GM23338 (cell line): ENCODE data around the gene PTGDR2. TPM values are rescaled to one million over a fixed set of nuclear protein-coding genes. Genes with fewer than 3 reads are reported as not detected.

Source experiments
- CREB1 ChIP-seq: fragments of 250-450 bp; sonication (Bioruptor Pico); IDR thresholded peaks from 2 replicates; pipeline ENCODE4 v1.5.0; 2020; ENCODE audit warnings: low read depth, mild to moderate bottlenecking, moderate library complexity
- EZH2 ChIP-seq: fragments of 200-600 bp; sonication (generic); IDR thresholded peaks from one replicate; pipeline ENCODE4 v1.8.0; 2017; ENCODE audit warnings: antibody characterized with exemption, mild to moderate bottlenecking, low read depth; ENCODE audit not compliant: unreplicated experiment
- EZH2phosphoT487 ChIP-seq: fragments of 200-600 bp; sonication (generic); IDR thresholded peaks from one replicate; pipeline ENCODE4 v1.8.1; 2018; ENCODE audit warnings: antibody characterized with exemption; ENCODE audit not compliant: unreplicated experiment
- REST ChIP-seq: IDR thresholded peaks from one replicate; pipeline ENCODE4 v1.6.1; 2018; ENCODE audit warnings: antibody characterized with exemption; ENCODE audit not compliant: unreplicated experiment
- ZNF331 ChIP-seq: fragments of 250-450 bp; sonication (Bioruptor Pico); IDR thresholded peaks from 2 replicates; pipeline ENCODE4 v1.5.0; 2020; ENCODE audit warnings: low read depth, mild to moderate bottlenecking, moderate library complexity
- ZNF462 ChIP-seq: fragments of 250-450 bp; sonication (Bioruptor Pico); IDR thresholded peaks from 2 replicates; pipeline ENCODE4 v1.5.0; 2020; ENCODE audit warnings: mild to moderate bottlenecking, moderate library complexity
- polyA plus RNA-seq: library from polyadenylated mRNA; unstranded; fragments of >200 nt; fragmentation: Nextera tagmentation; extraction: Ambion mirVana; gene quantifications from 2 replicates; pipeline ENCODE4 v1.2.1, GENCODE V29; 2016
- total RNA-seq: library from RNA; depleted of rRNA; stranded (reverse); fragments of >200 nt; shearing (Covaris generic); gene quantifications from 2 replicates; pipeline ENCODE4 v1.2.3, GENCODE V29; 2014

Gene PTGDR2
- total and polyA plus RNA-seq, 2 experiments from 2014 or later, result 0.24 to 0.73 TPM

- TF ChIP-seq ZNF462 (CRISPR knock-in tag), result no peak
- TF ChIP-seq ZNF331, result no peak
- no peak for TF ChIP-seq REST
- no peak for TF ChIP-seq EZH2
- TF ChIP-seq CREB1 (CRISPR knock-in tag), result no peak
- TF ChIP-seq EZH2phosphoT487, result no peak
These were observed 4.2 kb downstream of the PTGDR2 start (continued) for GRCh38 chr11:60851327-60852104.
